Measurements from ENCODE around the gene NTRK1.
"Not testable (repeated sequence)": the region's sequence is repeated elsewhere in the genome, so short reads cannot be mapped to it uniquely, and the experiment has no call there.

NTRK1 gene

DNA sequence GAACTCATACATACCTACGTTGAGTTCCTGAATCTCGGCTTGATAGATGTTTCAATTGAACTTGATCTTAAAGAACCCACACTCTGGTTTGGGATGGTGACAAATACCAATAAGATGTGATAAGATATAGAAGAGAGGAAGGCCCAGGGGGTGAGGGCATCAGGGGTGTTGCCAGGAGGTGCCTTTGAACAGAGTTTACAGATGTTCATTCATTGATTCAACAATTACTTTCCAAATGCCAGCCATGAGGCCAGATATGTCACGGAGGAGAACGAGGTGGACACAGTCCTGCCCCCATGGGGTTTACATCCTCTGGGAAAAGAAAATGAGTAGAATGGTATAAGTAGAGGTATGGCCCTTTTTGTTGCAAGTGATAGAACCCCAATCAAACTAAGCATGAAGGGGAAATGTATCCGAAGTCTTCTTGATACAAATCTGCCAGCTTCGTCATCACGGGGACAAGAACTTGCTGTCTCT lies 60.4 kb downstream of the NTRK1 start:
- TF ChIP-seq, protein P1, sequence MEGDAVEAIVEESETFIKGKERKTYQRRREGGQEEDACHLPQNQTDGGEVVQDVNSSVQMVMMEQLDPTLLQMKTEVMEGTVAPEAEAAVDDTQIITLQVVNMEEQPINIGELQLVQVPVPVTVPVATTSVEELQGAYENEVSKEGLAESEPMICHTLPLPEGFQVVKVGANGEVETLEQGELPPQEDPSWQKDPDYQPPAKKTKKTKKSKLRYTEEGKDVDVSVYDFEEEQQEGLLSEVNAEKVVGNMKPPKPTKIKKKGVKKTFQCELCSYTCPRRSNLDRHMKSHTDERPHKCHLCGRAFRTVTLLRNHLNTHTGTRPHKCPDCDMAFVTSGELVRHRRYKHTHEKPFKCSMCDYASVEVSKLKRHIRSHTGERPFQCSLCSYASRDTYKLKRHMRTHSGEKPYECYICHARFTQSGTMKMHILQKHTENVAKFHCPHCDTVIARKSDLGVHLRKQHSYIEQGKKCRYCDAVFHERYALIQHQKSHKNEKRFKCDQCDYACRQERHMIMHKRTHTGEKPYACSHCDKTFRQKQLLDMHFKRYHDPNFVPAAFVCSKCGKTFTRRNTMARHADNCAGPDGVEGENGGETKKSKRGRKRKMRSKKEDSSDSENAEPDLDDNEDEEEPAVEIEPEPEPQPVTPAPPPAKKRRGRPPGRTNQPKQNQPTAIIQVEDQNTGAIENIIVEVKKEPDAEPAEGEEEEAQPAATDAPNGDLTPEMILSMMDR (IDR thresholded peaks at IDR 0.05; ENCODE audit: low read depth, low read length, missing control alignments): no peak
- DNase-seq (ENCODE audit: low read depth): no peak
- H3K4me3 ChIP-seq (ENCODE audit: low read depth, low read length): no peak overlapping the region

- no peak for DNase-seq (ENCODE audit: low read depth)
- TF ChIP-seq, protein P1 (IDR thresholded peaks at IDR 0.05; ENCODE audit: low read depth, low read length, missing control alignments): no peak
- no peak overlapping the region for H3K4me3 ChIP-seq (ENCODE audit: low read depth, low read length)
These were observed 62.5 kb downstream of the NTRK1 start for GRCh38 chr1:156922986-156923669.

DNA sequence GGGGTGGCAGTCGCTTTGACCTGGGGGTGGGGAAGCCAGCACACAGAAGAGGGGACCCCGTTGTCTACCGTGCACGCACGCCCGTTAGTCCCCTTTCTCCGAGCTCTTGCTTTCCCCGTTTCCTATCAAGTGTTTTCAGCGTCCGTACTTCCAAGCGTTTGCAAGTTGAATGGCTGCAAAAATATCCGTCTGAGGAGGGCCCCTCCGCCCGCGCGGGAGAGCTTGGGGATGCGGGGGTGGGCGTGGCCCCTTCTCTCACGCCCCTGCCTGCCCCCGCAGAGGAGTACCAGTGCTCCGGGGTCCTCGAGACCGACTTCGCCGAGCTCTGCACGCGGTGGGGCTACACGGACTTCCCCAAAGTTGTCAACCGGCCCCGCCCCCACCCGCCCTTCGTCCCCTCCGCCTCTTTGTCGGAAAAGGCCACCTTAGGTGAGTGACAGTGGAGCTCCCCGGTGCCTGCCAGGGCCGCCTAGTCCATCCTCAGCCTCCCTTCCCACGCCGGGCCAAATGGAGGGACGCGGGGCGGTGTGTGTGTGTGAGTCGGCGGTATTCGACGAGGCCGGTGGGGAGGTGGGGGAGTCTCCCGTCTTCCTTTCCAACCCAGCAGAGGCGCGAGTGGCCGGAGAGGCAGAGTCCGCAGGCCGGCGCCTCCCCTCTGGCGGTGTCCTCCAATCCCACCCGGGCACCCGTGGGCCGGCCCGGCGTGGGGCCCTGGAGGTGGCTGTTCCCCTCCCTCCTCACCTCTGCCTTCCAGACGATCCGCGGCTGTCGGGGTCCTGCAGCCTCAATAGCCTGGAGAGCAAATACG lies 63.2 kb downstream of the NTRK1 start:
- no peak for DNase-seq (ENCODE audit: low read depth)
- H3K4me3 ChIP-seq (ENCODE audit: low read depth, low read length): no peak overlapping the region
- TF ChIP-seq, protein P1 (IDR thresholded peaks at IDR 0.05; ENCODE audit: low read depth, low read length, missing control alignments): no peak

DNA sequence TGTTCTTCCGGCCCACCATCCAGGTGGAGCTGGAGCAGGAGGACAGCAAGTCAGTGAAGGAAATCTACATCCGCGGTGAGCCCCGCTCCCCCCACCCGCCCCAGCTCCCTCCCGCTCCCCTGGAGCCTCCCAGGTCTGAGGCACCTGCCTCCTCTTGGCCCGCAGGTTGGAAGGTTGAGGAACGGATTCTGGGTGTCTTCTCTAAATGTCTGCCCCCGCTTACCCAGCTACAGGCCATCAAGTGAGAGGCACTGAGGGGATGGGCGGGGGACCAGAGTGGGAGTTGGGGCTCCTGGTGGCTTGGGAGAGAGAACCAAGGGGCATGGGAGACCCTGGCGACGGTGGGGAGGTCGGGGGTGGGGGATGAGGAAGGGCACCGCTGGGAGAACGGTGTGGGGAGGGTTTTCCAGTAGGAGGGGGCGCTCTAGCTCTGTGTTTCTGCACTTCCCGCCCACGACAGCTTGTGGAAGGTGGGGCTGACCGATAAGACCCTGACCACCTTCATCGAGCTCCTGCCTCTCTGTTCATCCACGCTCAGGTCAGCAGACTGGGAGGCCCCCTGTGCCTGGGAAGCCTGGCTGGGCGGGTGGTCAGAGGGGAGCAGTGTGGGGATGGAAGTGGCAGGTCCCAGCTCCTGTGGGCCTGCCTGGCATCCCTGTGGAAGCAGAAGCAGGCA lies 64.0 kb downstream of the NTRK1 start:
- TF ChIP-seq, protein P1 (IDR thresholded peaks at IDR 0.05; ENCODE audit: low read depth, low read length, missing control alignments): no peak
- DNase-seq (ENCODE audit: low read depth): no peak
- no peak overlapping the region for H3K4me3 ChIP-seq (ENCODE audit: low read depth, low read length)

DNA sequence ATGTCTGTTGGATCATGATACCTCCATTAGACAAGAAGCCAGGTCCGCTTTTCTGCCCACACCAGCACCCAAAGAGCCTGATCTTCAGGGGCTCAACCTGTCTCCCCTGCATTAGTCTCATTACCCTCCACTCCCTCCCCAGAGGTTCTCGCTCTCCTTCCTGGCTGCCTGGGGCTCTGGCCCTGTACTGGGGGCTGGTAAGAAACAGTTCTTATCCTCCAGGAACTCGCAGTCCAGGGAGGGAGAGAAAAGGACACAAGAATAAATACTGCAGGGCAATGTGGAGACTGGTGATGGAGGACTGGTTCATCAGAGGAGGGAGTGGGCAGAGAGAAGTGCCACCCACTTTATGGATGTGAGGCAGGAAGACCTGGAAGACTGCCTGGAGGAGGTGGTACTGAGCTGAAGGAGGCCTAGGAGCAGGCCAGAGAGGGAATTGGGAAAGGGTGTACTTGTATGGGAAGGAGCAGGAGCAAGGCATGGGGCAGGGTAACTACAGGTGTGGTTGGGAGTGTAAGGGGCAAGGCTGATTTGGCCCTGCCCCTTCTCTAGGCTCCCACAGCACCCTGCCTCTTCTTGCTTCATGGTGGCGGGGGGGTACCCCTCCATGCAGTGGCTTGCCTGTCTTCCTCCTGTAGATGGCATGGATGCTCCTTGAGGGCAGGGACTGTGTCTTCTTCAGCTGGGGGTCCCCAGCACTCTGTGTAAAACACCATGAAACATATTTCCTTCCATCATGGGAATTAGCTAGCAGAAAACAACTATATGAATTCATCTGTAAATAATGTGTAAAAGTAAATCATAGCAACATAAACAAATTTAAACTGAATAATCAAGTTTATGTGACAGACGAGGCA lies 64.7 kb downstream of the NTRK1 start:
- DNase-seq (ENCODE audit: low read depth): no peak
- no peak overlapping the region for H3K4me3 ChIP-seq (ENCODE audit: low read depth, low read length)
- TF ChIP-seq, protein P1 (IDR thresholded peaks at IDR 0.05; ENCODE audit: low read depth, low read length, missing control alignments): no peak

DNA sequence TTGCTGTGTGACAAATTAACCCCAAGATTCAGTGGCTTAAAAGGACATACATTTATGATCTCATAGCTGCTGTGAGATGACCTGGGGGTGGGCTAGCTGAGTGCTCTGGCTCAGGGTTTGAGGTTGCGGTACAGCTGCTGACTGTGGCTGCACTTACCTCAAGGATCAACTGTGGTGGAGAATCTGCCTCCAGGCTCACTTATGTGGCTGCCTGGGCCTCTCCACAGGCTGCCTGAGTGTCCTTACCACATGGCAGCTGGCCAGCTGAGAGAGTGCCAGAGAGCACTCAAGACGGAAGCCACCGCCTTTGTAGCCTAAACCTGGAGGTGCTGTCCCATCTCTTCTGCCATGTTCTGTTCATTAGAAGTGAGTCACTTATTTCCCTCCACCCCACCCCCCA lies 65.5 kb downstream of the NTRK1 start:
- no peak overlapping the region for H3K4me3 ChIP-seq (ENCODE audit: low read depth, low read length)
- DNase-seq (ENCODE audit: low read depth): no peak
- TF ChIP-seq, protein P1 (IDR thresholded peaks at IDR 0.05; ENCODE audit: low read depth, low read length, missing control alignments): no peak

- H3K4me3 ChIP-seq (ENCODE audit: low read depth, low read length); DNase-seq (ENCODE audit: low read depth): not testable (repeated sequence)
These were observed 66.0 kb downstream of the NTRK1 start for GRCh38 chr1:156926695-156927094.

All from GM12864 (cell line).